BJ (cell line): Measurements from ENCODE around the gene KLHL22. TPM values are rescaled to one million over a fixed set of nuclear protein-coding genes. Genes with fewer than 3 reads are reported as not detected.

ENCODE experiments used
- CTCF ChIA-PET: fragments of 350-600 bp; formaldehyde crosslinking; extraction: SDS; loops from one replicate; lab custom pipeline; 2021; ENCODE audit warnings: antibody characterized with exemption, inconsistent platforms; lab: Yijun Ruan, JAX
- POLR2A ChIA-PET: fragments of 300-600 bp; sonication (Branson Sonifier 250); formaldehyde crosslinking; extraction: SDS; loops from one replicate; lab custom pipeline; 2021; ENCODE audit warnings: antibody characterized with exemption; lab: Charles Lee
- DNase-seq: peaks from one replicate; pipeline ENCODE4 v3.0.0-alpha.2; 2011; ENCODE audit warnings: low read depth
- H3K27me3 ChIP-seq: 2 replicates; pipeline ENCODE4 v1.6.0; 2011; ENCODE audit warnings: low read length; ENCODE audit not compliant: control insufficient read depth, insufficient read depth
- H3K36me3 ChIP-seq: 2 replicates; pipeline ENCODE4 v1.5.1; 2011; ENCODE audit warnings: low read length; ENCODE audit not compliant: control insufficient read depth, insufficient read depth
- H3K4me3 ChIP-seq: 2 replicates; pipeline ENCODE4 v1.5.1; 2011; ENCODE audit warnings: low read depth, mild to moderate bottlenecking, control low read depth, low read length
- polyA plus RNA-seq: library from polyadenylated mRNA; depleted of rRNA; stranded (reverse); fragments of >200 nt; gene quantifications from 2 replicates; pipeline ENCODE4 v1.2.3, GENCODE V29; 2011
- TF ChIP-seq, protein P1 (sequence below): IDR thresholded peaks from 2 replicates; pipeline ENCODE4 v1.5.1; 2011; ENCODE audit warnings: low read depth, mild to moderate bottlenecking, control low read depth, inconsistent platforms, low read length, moderate library complexity; ENCODE audit not compliant: insufficient read depth

Gene KLHL22
- polyA plus RNA-seq, 1 experiment: 34.0 TPM

GRCh38 chr22:20403779-20404140 lies 91.8 kb downstream of the KLHL22 start:
- no peaks in the 10 kb centered on the region for H3K27me3 ChIP-seq
- H3K36me3 ChIP-seq: peaks cover 10% of the 10 kb centered on the region
- no peak for DNase-seq
- CTCF ChIA-PET: interaction anchor here (2.7 to 3.2 kb wide), 2 partner anchors 14 to 52 kb away, joined by 12 to 16 read pairs; no protein-coding TSS in a partner anchor
- H3K4me3 ChIP-seq: no peak overlapping the region
- TF ChIP-seq, protein P1, sequence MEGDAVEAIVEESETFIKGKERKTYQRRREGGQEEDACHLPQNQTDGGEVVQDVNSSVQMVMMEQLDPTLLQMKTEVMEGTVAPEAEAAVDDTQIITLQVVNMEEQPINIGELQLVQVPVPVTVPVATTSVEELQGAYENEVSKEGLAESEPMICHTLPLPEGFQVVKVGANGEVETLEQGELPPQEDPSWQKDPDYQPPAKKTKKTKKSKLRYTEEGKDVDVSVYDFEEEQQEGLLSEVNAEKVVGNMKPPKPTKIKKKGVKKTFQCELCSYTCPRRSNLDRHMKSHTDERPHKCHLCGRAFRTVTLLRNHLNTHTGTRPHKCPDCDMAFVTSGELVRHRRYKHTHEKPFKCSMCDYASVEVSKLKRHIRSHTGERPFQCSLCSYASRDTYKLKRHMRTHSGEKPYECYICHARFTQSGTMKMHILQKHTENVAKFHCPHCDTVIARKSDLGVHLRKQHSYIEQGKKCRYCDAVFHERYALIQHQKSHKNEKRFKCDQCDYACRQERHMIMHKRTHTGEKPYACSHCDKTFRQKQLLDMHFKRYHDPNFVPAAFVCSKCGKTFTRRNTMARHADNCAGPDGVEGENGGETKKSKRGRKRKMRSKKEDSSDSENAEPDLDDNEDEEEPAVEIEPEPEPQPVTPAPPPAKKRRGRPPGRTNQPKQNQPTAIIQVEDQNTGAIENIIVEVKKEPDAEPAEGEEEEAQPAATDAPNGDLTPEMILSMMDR: no peak
- POLR2A ChIA-PET: interaction anchor here (0.6 kb wide), 1 partner anchor 49 kb away, joined by 10 read pairs; no protein-coding TSS in a partner anchor

GRCh38 chr22:20402960-20403778 lies 92.4 kb downstream of the KLHL22 start:
- Histone ChIP-seq H3K4me3 (no peak overlapping the region), H3K27me3 (no peaks in the 10 kb centered on the region), H3K36me3 (peaks cover 10% of the 10 kb centered on the region)
- DNase-seq: no peak
- CTCF ChIA-PET: interaction anchor here (1.0 to 3.2 kb wide), 3 partner anchors 15 to 53 kb away, joined by 3 to 16 read pairs (median 12); no protein-coding TSS in a partner anchor
- TF ChIP-seq, protein P1: no peak
- POLR2A ChIA-PET: interaction anchor here (0.6 kb wide), 2 partner anchors 22 to 50 kb away, joined by 6 to 10 read pairs; no protein-coding TSS in a partner anchor

DNA sequence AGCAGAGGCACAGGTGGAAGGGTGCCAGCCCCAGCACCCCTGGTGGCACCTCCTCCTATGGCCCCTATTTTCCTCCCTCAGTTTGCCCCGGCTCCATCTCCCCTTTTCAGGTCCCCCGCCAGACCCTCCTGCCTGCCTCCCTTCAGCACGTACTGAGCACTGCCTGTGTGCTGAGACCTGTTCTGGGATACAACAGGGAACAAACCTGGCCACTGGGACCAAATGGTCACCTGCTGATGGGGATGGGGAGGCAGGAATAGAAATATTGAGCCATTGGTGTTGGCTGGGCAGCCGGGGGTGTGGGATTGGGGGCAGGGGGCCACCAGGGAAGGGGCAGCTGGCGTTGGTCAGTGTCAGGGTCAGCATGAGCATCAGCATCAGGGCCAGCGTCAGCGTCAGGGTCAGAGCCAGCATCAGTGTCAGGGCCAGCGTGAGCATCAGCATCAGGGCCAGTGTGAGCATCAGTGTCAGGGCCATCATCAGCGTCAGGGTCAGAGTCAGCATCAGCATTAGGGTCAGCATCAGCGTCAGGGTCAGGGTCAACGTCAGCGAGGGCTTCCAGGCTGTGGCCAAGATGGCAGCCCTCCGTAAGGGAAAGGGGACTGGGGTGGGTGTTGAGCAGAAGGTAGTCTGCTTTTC lies 94.1 kb downstream of the KLHL22 start:
- ChIA-PET POLR2A (no interaction called here), CTCF (no interaction called here)
- TF ChIP-seq, protein P1: no peak
- Histone ChIP-seq H3K27me3 (no peaks in the 10 kb centered on the region), H3K36me3 (peaks cover 6% of the 10 kb centered on the region), H3K4me3 (no peak overlapping the region)
- no peak for DNase-seq

DNA sequence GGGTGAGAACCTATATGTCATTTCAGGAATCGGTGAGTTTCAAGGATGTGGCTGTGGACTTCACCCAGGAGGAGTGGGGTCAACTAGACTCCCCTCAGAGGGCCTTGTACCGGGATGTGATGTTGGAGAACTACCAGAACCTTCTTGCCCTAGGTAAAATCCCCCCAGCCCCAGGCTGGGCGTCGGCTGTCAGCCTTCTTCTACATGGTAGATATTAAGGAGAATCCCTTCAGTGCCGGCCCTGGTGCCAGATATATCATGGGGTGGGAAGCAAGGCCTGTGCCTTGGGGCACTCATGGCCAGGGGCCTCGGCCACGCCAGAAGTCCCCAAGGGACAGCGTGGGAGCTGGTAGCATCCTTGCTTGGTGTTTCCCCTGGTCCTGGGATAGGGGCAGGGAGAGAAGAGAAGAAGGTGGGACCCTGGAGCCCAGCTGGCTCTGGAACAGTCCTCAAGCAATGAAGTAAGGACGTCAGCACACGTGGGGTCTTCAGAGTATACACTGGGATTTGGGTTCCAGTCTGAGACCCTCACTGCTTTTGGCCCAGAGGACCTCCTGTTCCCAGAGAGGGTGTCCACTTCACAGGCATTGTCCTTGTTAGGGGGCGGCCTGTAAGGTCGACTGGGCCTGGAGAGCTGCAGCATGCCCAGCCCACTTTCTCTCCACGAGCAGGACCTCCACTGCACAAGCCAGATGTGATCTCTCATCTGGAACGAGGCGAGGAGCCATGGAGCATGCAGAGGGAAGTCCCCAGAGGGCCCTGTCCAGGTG lies 94.8 kb downstream of the KLHL22 start:
- no peak overlapping the region for H3K4me3 ChIP-seq
- no peak for DNase-seq
- POLR2A ChIA-PET: no interaction called here
- CTCF ChIA-PET: no interaction called here
- peaks cover 2% of the 10 kb centered on the region; the same call in 1 of the 2 replicates for H3K36me3 ChIP-seq
- H3K27me3 ChIP-seq: no peaks in the 10 kb centered on the region
- TF ChIP-seq, protein P1: no peak
